ENCODE measurements around the gene LGI2. TPM values are rescaled to one million over a fixed set of nuclear protein-coding genes. Genes with fewer than 3 reads are reported as not detected.

The LGI2 gene
- total and polyA plus RNA-seq, 2 experiments from 2014 or later, result 0.89 to 3.6 TPM

DNA sequence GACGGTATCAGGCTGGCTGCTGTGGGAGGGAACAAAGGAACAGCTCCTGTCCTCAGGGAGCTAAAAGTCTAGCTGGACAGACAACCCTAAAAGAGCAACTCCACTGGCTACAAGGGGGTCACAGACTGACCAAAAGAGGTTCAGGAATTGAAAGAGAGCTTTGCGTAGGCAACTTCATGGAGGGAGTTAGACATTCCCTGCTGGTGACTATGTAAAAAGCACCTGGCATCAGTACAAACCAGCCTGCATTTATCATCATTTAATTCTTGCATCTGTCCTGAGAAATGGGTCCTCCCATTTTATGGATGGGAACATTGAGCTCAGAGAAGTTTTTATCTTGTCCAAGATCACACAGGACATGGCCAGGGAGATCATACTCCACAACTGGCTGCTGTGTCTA, 1.4 kb upstream of the LGI2 start:
- Histone ChIP-seq H3K4me1 (ENCODE audit: insufficient read depth) (peaks cover 11% of the 10 kb centered on the region), H3K9me3 (ENCODE audit: low read depth) (no peaks in the 10 kb centered on the region), H3K9me2 (replicated peaks; ENCODE audit: insufficient read depth) (no peaks in the 10 kb centered on the region), H3K27ac (no peak overlapping the region), H4K20me1 (ENCODE audit: insufficient read depth, poor library complexity, severe bottlenecking) (no peaks in the 10 kb centered on the region), H3K79me2 (no peaks in the 10 kb centered on the region), H3K36me3 (replicated peaks; ENCODE audit: insufficient read depth, low read depth) (no peaks in the 10 kb centered on the region), H3K4me3 (no peak overlapping the region), H2AFZ (no peak overlapping the region), H3K27me3 (peaks cover 50% of the 10 kb centered on the region), H3K4me2 (no peak overlapping the region)
- WGBS (ENCODE audit: low lambda C conversion rate, missing lambda C conversion rate), result 93% methylated on average over 2 of the region's 2 CpGs
- no peak for DNase-seq (ENCODE audit: low spot score)
- TF ChIP-seq, protein P1, sequence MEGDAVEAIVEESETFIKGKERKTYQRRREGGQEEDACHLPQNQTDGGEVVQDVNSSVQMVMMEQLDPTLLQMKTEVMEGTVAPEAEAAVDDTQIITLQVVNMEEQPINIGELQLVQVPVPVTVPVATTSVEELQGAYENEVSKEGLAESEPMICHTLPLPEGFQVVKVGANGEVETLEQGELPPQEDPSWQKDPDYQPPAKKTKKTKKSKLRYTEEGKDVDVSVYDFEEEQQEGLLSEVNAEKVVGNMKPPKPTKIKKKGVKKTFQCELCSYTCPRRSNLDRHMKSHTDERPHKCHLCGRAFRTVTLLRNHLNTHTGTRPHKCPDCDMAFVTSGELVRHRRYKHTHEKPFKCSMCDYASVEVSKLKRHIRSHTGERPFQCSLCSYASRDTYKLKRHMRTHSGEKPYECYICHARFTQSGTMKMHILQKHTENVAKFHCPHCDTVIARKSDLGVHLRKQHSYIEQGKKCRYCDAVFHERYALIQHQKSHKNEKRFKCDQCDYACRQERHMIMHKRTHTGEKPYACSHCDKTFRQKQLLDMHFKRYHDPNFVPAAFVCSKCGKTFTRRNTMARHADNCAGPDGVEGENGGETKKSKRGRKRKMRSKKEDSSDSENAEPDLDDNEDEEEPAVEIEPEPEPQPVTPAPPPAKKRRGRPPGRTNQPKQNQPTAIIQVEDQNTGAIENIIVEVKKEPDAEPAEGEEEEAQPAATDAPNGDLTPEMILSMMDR (IDR thresholded peaks at IDR 0.05; ENCODE audit: poor library complexity), result no peak
- no peak for TF ChIP-seq EZH2phosphoT487 (IDR thresholded peaks at IDR 0.05; ENCODE audit: low read depth, severe bottlenecking, unreplicated experiment)
- no peak for TF ChIP-seq EZH2 (IDR thresholded peaks at IDR 0.05; ENCODE audit: borderline replicate concordance)

DNA sequence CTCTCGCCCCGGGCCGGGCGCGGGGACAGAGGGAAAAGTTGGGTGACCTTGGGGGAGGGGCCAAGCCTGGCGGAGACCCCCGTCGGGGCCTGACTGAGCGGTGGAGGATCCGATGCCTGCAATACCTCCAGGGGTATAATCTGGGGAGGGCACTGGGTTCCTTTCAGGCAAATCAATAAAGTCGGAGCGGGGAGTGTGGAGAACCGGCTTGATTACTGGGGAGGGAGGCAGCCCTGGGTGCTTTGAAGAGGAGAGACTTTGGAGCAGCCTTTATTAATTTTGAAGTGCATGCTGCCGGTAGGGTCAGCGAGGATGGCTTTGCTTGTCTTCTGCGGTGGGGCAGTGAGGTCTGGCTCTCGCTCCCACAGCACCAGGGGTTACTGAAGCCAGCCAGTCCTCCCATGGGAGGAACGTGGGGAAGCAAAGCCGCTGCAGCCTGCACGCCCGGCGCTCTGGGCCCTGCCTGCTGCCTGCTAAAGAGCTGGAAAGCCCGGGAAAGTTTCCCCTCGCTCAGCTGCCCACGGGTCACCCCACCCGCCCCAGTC, 403 bp upstream of the LGI2 start:
- H3K27ac ChIP-seq, result no peak overlapping the region
- H3K9me2 ChIP-seq (replicated peaks; ENCODE audit: insufficient read depth), result no peaks in the 10 kb centered on the region
- H3K9me3 ChIP-seq (ENCODE audit: low read depth), result no peaks in the 10 kb centered on the region
- H3K36me3 ChIP-seq (replicated peaks; ENCODE audit: insufficient read depth, low read depth), result no peaks in the 10 kb centered on the region
- TF ChIP-seq, protein P1 (IDR thresholded peaks at IDR 0.05; ENCODE audit: poor library complexity), result no peak
- TF ChIP-seq EZH2 (IDR thresholded peaks at IDR 0.05; ENCODE audit: borderline replicate concordance) (no peak), EZH2phosphoT487 (IDR thresholded peaks at IDR 0.05; ENCODE audit: low read depth, severe bottlenecking, unreplicated experiment) (no peak)
- peaks cover 11% of the 10 kb centered on the region for H3K4me1 ChIP-seq (ENCODE audit: insufficient read depth)
- peak overlapping the region; percentile 56 for H2AFZ ChIP-seq
- peak overlapping the region; percentile 98 for H3K4me2 ChIP-seq
- H3K79me2 ChIP-seq, result no peaks in the 10 kb centered on the region
- peaks cover 58% of the 10 kb centered on the region for H3K27me3 ChIP-seq
- no peaks in the 10 kb centered on the region for H4K20me1 ChIP-seq (ENCODE audit: insufficient read depth, poor library complexity, severe bottlenecking)
- H3K4me3 ChIP-seq, result peak overlapping the region; percentile 45
- 5% methylated on average over 21 of the region's 26 CpGs for WGBS (ENCODE audit: low lambda C conversion rate, missing lambda C conversion rate)
- peak; percentile 37 for DNase-seq (ENCODE audit: low spot score)

DNA sequence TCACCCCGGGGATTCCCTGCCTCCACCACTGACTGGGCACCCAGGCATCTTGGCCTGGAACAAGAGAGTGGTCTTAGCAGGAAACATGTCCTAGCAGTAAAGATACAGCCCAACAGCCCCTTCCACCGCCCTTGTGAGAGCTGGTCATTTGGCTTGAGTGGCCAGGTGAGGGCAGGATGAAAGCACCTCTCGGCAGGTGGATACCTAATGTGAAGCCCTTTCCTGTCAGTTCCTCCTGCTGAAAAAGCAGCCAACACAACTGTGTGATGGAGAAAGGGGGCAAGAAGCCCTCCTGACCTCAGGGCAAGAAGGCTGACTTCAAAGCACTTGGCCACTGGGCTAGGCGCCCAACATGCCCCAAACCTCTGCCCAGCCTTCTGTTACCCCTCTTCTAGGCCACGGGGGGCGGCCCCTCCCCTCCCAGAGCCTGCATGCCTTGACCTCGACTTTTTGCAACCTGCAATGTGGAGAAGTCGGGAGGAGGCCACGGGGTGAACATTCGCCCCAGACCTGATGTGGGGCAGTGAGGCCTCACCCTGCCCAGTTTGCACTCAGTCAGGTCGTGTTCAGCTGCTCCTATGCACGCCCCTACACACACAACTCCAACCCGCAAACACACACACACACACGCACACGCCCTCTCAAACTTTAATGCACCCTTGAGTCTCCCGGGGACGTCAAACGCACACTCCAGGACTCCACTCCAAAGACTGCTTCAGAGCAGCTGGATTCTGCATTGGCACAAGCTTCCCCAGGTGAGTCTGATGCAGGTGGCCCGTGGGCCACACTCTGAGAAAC, 1.1 kb downstream of the LGI2 start:
- DNase-seq (ENCODE audit: low spot score), result no peak
- Histone ChIP-seq H3K9me2 (replicated peaks; ENCODE audit: insufficient read depth) (no peaks in the 10 kb centered on the region), H3K9me3 (ENCODE audit: low read depth) (no peaks in the 10 kb centered on the region), H3K79me2 (no peaks in the 10 kb centered on the region), H3K27me3 (peaks cover 58% of the 10 kb centered on the region), H3K4me3 (peak overlapping the region; percentile 23), H3K4me1 (ENCODE audit: insufficient read depth) (peaks cover 11% of the 10 kb centered on the region), H4K20me1 (ENCODE audit: insufficient read depth, poor library complexity, severe bottlenecking) (no peaks in the 10 kb centered on the region), H3K36me3 (replicated peaks; ENCODE audit: insufficient read depth, low read depth) (no peaks in the 10 kb centered on the region), H3K27ac (no peak overlapping the region), H3K4me2 (peak overlapping the region; percentile 98), H2AFZ (no peak overlapping the region)
- no peak for TF ChIP-seq EZH2phosphoT487 (IDR thresholded peaks at IDR 0.05; ENCODE audit: low read depth, severe bottlenecking, unreplicated experiment)
- no peak for TF ChIP-seq EZH2 (IDR thresholded peaks at IDR 0.05; ENCODE audit: borderline replicate concordance)
- TF ChIP-seq, protein P1 (IDR thresholded peaks at IDR 0.05; ENCODE audit: poor library complexity), result no peak
- WGBS (ENCODE audit: low lambda C conversion rate, missing lambda C conversion rate), result 40% methylated on average over 19 of the region's 19 CpGs
